ENCODE data around the gene ALG8. TPM values are rescaled to one million over a fixed set of nuclear protein-coding genes. Genes with fewer than 3 reads are reported as not detected.
"Not testable (repeated sequence)": the region's sequence is repeated elsewhere in the genome, so short reads cannot be mapped to it uniquely, and the experiment has no call there.

Gene ALG8
- polyA plus RNA-seq, 3 donors: 14.1 to 36.2 (median 32.3) TPM

DNA sequence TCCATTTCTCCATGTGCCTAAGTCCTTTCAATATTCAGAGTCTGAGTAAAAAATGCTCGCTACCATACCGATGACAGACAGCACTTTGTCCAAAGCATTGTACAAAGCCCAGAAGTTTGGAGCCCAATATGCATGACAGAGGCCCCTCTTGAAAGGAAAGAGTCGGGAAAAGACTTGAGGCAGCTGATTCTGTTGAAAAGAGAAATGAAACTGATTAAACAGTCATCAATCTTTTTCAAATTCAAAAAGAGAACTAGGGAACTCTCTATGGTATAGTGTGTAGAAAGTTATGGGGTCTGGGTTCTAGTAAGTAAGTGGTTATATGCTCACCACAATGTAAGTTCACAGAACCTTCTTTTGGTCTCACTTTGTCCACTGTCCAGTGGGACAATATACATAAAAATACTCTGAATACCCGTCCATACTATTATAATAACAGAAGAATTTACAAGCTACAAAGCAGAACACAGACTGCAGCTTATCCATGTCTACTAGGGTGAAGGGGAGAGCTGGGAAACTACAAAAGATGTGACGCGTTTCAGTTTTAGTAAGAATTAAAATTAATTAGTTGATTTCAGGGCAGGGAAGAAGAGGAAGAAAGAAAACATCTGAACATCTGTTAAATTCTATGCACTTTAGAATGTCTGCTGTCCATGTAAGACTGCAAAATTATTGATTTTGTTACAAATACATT is 26.7 kb downstream of the ALG8 start:
- no peak overlapping the region for H3K27ac ChIP-seq (ENCODE audit: low read depth, low read length)
- WGBS, 3 donors: 83 to 93% (median 92%) methylated on average over 6 of the region's 6 CpGs

DNA sequence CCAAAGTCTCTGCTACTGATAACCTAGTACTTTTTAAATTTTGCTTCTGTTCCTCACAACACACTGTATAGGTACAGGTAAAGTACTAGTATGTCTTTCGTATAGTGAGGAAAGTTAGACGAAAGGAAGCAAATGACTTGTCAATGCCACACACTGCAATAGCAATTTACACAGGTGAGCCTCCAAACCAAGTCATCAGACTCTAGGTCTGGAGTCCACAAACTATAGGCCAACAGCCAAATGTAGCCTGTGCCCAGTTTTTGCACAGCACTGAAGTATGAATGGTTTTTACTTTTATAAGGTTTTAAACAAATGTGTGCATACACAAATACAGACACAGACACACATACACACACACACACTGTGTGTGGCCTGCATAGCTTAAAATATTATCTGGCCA is 28.1 kb downstream of the ALG8 start:
- 85 to 99% (median 95%) methylated on average over 2 of the region's 2 CpGs for WGBS, 3 donors
- no peak overlapping the region for H3K27ac ChIP-seq (ENCODE audit: low read depth, low read length)

DNA sequence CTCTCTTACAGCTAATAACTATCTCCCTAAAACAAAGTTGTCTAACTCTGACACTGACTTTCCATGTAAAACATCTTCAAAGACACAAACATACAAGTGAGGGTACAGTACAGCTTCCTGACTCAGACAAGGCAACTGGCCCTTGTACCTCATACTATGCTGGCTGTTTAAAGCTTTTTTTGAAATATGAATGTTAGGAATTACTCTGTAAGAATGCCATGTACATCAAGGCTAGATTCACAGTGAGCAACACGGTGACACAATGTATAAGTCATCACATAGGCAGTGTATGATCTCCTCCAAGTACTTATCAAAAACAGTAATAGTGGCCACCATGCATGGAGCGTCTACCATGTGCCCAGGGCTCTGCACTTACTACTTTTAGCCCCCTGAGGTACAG is 28.6 kb downstream of the ALG8 start:
- 95 to 98% (median 95%) methylated on average over 2 of the region's 2 CpGs for WGBS, 3 donors
- no peak overlapping the region for H3K27ac ChIP-seq (ENCODE audit: low read depth, low read length)

DNA sequence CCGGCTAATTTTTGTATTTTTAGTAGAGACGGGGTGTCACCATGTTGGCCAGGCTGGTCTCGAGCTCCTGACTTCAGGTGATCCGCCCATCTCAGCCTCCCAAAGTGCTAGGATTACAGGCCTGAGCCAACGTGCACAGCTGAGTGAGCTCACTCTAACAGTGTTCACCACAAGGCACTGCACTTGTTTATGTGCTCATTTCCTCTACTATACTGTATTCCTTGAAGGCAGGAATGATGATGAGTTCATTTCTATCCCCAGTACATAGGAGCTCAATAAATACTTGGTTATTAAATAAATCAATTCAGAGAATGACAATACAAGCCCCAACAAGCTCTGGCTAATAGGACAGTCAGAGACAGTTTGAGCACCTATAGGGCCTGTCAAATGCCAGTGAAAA is 29.1 kb downstream of the ALG8 start:
- H3K27ac ChIP-seq (ENCODE audit: low read depth, low read length): no peak overlapping the region
- 94 to 96% (median 95%) methylated on average over 5 of the region's 5 CpGs for WGBS, 3 donors

DNA sequence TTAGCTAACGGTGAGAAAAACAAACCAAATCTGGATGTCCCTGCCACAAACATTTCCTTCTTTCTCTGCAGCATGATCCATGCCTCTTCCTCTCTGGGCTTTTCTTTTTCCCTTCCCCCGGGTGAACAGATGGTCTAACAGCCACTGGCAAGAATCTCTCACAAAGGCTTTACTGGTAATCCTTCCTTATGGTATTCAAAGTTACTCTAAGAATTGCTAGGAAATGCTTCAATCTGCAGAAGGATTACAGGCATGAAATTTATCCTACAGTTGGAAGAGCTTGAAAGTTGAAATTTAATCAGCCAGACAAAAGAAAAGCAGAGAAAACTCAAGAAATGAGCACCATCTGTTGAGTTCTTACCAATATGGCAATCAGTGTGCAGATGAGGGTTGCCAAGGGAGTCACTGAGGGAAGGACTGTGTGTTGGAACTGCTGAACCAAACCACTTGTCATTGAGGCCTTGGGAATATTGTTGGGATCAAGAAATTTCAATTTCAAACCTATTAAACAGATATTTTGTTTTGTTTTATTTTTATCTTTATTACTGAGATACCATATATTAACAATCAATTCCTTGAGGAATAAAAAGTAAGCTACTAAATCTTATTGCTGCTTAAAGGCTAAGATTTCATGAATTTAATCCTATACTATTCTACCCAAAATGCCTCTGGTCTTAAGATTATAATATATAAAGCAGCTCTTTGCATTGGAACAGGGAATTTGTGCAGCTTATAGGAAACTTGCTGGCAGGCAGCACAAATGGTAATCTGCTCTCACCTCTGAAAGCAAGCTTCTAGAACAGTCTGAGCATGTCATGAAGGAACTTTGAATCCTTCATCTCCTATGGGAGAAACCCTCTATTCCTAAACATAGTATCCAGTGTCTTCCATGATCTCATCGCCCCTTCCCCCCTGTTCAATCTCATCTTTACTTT is 30.1 kb downstream of the ALG8 start:
- H3K27ac ChIP-seq (ENCODE audit: low read depth, low read length): no peak overlapping the region
- WGBS, 3 donors: 77 to 91% (median 78%) methylated on average over 3 of the region's 3 CpGs

DNA sequence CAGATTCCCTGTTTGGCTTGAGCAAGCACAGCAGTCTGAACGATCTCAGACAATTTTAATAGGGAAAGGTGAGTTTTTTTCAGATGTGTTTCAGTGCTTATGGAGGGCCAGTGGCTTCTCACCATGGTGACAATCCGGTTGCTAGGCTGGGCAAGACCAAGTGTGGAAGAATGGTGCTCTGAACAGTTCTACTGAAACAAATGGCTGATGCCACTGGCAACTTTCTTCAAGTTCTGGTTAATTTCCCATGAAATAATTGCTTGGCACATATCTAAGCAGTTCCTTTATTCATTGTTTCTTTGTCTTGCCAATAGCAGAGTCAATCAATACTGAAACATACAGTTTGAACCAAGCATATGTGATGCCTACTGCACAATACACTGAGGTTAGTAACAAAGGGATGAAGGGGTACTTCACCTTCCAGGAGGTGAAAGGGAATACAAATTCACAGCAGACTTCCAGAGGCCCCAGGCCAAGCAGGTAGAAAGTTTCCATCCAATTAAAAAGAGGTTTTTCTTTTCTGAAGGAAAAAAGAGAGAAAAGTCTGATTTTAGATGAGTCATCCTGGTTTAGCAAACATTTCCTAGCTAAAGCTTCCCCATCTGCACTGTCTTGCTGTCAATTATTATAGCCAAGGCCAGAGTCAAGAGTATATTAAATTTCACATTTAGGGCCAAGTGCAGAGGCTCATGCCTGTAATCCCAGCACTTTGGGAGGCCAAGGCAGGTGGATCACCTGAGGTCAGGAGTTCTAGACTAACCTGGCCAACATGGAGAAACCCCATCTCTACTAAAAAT is 38.6 kb downstream of the ALG8 start:
- WGBS, 3 donors: 84 to 90% (median 87%) methylated on average over 2 of the region's 2 CpGs
- no peak overlapping the region for H3K27ac ChIP-seq (ENCODE audit: low read depth, low read length)

- WGBS, 3 donors: 74 to 88% (median 76%) methylated on average over 5 of the region's 5 CpGs
Observed at GRCh38 chr11:78100261-78100660, 39.2 kb downstream of the ALG8 start.

DNA sequence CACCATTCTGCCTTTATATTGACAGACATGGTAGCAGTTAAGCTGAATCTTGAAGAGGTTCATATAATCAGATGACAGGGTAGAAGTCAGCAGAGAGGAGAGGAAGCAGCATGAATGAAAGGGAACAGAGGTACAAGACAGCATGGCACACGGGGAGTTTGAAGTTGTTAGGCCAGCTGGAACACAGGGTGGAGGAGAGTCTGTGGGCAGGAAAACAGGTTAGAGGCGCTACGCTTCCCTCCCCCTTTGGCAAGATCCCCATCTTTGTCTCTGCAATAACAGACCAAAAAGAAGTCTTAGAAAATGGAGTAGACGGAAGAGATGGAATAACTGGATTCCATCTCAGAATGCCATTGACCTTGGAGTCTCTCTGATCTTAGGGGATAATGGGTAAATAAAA is 39.8 kb downstream of the ALG8 start:
- WGBS, 3 donors: 87 to 94% (median 90%) methylated on average over 4 of the region's 4 CpGs
- H3K27ac ChIP-seq (ENCODE audit: low read depth, low read length): no peak overlapping the region

More at GRCh38 chr11:78100261-78100660, 39.2 kb downstream of the ALG8 start:
- H3K27ac ChIP-seq (ENCODE audit: low read depth, low read length): no peak overlapping the region

GRCh38 chr11:78097666-78098385 is 41.6 kb downstream of the ALG8 start:
- 92 to 97% (median 95%) methylated on average over 7 of the region's 7 CpGs for WGBS, 3 donors
- no peak overlapping the region for H3K27ac ChIP-seq (ENCODE audit: low read depth, low read length)

- 74 to 89% (median 78%) methylated on average over 2 of the region's 2 CpGs for WGBS, 3 donors
- no peak overlapping the region for H3K27ac ChIP-seq (ENCODE audit: low read depth, low read length)
Observed at GRCh38 chr11:78094250-78094649, 45.2 kb downstream of the ALG8 start.

DNA sequence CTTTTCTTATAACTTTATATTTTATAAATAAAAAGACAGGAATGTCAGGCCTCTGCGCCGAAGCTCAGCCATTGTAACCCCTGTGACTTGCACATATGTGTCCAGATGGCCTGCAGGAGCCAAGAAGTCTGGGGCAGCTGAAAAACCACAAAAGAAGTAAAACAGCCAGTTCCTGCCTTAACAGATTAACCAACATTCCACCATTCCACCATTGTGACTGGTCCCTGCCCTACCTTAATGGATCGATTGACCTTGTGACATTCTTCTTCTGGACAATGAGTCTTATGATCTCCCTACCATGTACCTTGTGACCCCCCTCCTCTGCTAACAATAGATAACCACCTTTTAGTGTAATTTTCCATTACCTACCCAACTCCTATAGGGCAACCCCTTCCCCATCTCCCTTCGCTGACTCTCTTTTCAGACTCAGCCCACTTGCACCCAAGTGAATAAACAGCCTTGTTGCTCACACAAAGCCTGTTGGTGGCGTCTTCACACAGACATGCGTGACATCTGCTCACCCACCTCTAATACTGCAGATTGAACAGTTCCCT is 52.8 kb downstream of the ALG8 start:
- WGBS, 3 donors: 90 to 93% (median 91%) methylated on average over 6 of the region's 6 CpGs

DNA sequence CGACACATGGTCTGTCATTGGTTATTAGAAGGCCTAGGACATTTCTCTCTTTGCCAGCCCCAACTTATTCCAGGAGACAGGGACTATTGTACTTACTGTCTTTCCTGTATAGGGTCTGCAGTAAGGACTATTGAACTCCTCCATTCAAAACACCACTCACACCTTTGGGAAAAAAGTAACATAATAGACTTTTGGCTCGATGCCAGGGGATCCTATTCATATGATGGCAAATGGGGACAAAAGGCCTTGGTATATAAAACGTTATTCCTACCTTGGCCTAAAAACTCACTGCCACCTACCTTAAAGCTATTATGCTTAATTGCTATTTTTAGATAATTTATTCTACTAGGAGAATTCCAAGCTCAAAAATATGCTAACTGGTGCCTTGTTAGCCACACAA is 53.5 kb downstream of the ALG8 start:
- 60 to 68% (median 67%) methylated on average over 3 of the region's 3 CpGs for WGBS, 3 donors
- no peak overlapping the region for H3K27ac ChIP-seq (ENCODE audit: low read depth, low read length)

More for the DNA sequence above, 52.8 kb downstream of the ALG8 start:
- H3K27ac ChIP-seq (ENCODE audit: low read depth, low read length): not testable (repeated sequence)

GRCh38 chr11:78084506-78084905 is 54.9 kb downstream of the ALG8 start:
- H3K27ac ChIP-seq (ENCODE audit: low read depth, low read length): not testable (repeated sequence)
- WGBS, 3 donors: 92 to 93% (median 93%) methylated on average over 8 of the region's 8 CpGs

- no peak overlapping the region for H3K27ac ChIP-seq (ENCODE audit: low read depth, low read length)
- WGBS, 3 donors: 76 to 81% (median 79%) methylated on average over 4 of the region's 4 CpGs
Observed at GRCh38 chr11:78083021-78083420, 56.4 kb downstream of the ALG8 start.

DNA sequence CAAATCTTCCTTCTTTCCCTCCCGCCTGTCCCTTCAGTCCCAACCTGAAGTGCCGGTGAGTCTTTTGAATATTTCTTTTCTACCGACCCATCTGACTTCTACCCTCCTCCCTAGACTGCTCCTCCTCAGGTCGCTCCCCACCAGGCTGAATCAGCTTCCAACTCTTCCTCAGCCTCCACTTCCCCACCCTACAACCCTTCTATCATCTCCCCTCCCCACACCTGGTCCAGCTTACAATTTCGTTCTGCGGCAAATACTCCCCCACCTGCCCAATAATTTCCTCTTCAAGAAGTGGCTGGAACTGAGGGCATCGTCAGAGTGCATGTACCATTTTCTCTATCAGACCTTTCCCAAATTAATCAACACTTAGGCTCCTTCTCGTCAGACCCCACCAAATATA is 57.3 kb downstream of the ALG8 start:
- 85 to 89% (median 87%) methylated on average over 8 of the region's 8 CpGs for WGBS, 3 donors

DNA sequence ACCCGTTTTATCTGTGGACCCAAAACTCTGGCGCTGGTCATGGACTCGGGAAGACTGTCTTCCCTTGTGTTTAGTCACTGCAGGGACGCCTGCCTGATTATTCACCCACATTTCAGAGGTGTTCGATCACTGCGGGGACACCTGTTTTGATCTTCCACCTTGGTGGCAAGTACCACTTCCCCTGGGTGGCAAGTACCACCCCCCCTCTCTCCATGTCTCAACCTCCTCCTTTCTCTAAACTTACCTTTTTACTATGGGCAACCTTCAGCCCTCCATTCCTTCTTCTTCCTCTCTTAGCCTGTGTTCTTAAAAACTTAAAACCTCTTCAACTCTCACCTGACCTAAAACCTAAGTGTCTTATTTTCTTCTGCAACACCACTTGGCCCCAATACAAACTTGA is 57.8 kb downstream of the ALG8 start:
- no peak overlapping the region for H3K27ac ChIP-seq (ENCODE audit: low read depth, low read length)
- WGBS, 3 donors: 85 to 93% (median 86%) methylated on average over 6 of the region's 6 CpGs

More for the DNA sequence above, 57.3 kb downstream of the ALG8 start:
- H3K27ac ChIP-seq (ENCODE audit: low read depth, low read length): no peak overlapping the region

GRCh38 chr11:78080818-78081495 is 58.5 kb downstream of the ALG8 start:
- H3K27ac ChIP-seq (ENCODE audit: low read depth, low read length): no peak overlapping the region

More at GRCh38 chr11:78080818-78081495, 58.5 kb downstream of the ALG8 start:
- 75 to 84% (median 77%) methylated on average over 11 of the region's 11 CpGs for WGBS, 3 donors

Measured in adipose tissue (tissue), 3 donors.